Prostate gland (tissue), 2 donors: Measurements from ENCODE around the gene RAD51B.

Experiments used
- CTCF ChIP-seq, 4 experiments: fragments of 200-600 bp in 2 of 4; fragments of 450-650 bp in 2 of 4; sonication (generic) in 2 of 4; IDR thresholded peaks; 1 replicate in 3 of 4; 2 replicates in 1 of 4; pipeline ENCODE4 v1.5.1; 2016 to 2019; ENCODE audit warnings: antibody characterized with exemption in 4 of 4, mild to moderate bottlenecking in 2 of 4, moderate library complexity in 2 of 4
- POLR2A ChIP-seq: fragments of 450-650 bp; IDR thresholded peaks from one replicate; pipeline ENCODE4 v1.6.1; 2016; ENCODE audit warnings: antibody characterized with exemption, mild to moderate bottlenecking
- POLR2AphosphoS5 ChIP-seq: sonication (generic); formaldehyde crosslinking; IDR thresholded peaks from one replicate; pipeline ENCODE4 v1.6.1; 2017; ENCODE audit warnings: antibody characterized with exemption

GRCh38 chr14:68473794-68474193, 654.2 kb downstream of the RAD51B start:
- TF ChIP-seq CTCF (IDR thresholded peaks at IDR 0.05) (no peak), POLR2AphosphoS5 (no peak), POLR2A (no peak)
